GM12892 (cell line): ENCODE data around the gene ATP2A2.

Experiments used
- POLR2A ChIP-seq: IDR thresholded peaks from 2 replicates; pipeline ENCODE4 v1.6.1; 2011; ENCODE audit warnings: low read depth, low read length, control low read depth
- POLR2AphosphoS5 ChIP-seq: IDR thresholded peaks from 2 replicates; pipeline ENCODE4 v1.6.1; 2011; ENCODE audit warnings: low read depth, low read length, control low read depth
- TAF1 ChIP-seq: IDR thresholded peaks from 2 replicates; pipeline ENCODE4 v1.6.1; 2011; ENCODE audit warnings: low read depth, mild to moderate bottlenecking, control low read depth, low read length, borderline replicate concordance

GRCh38 chr12:110256780-110257431 lies 24.1 kb upstream of the ATP2A2 start:
- no peak for TF ChIP-seq POLR2A
- TF ChIP-seq TAF1: no peak
- no peak for TF ChIP-seq POLR2AphosphoS5
